SK-N-SH (cell line): ENCODE data around the gene AP2A2. TPM values are rescaled to one million over a fixed set of nuclear protein-coding genes. Genes with fewer than 3 reads are reported as not detected.

Source experiments
- CTCF ChIA-PET: fragments of 300-600, 350-600 bp; formaldehyde crosslinking; extraction: SDS; loops from one replicate; lab custom pipeline; 2021; lab: Yijun Ruan, JAX
- POLR2A ChIA-PET: fragments of 350-600 bp; sonication (Branson Sonifier 250); formaldehyde crosslinking; extraction: SDS; loops from one replicate; lab custom pipeline; 2020; ENCODE audit warnings: antibody characterized with exemption, inconsistent platforms; lab: Yijun Ruan, JAX
- DNase-seq: peaks from one replicate; pipeline ENCODE4 v3.0.0; 2012
- H2AFZ ChIP-seq: fragments of 200-600 bp; sonication (generic); 2 replicates; pipeline ENCODE4 v1.8.1; 2016; ENCODE audit warnings: antibody characterized with exemption, mild to moderate bottlenecking, low read depth
- H3F3A ChIP-seq: fragments of 200-600 bp; sonication (generic); replicated peaks from 2 replicates; pipeline ENCODE3; 2016; ENCODE audit warnings: antibody characterized with exemption, mild to moderate bottlenecking; ENCODE audit not compliant: insufficient read depth
- H3K27ac ChIP-seq, 2 experiments: fragments of 200-500 bp in 1 of 2; fragments of 200-600 bp in 1 of 2; sonication (Bioruptor generic) in 1 of 2; sonication (generic), shearing (Covaris generic) in 1 of 2; 2 replicates each; pipeline versions ENCODE4 v1.5.1 to v1.6.1; 2014 to 2016; ENCODE audit warnings: low read depth in 2 of 2, inconsistent platforms in 1 of 2, low read length in 1 of 2, mild to moderate bottlenecking in 1 of 2, mixed read lengths in 1 of 2
- H3K27me3 ChIP-seq: fragments of 200-600 bp; sonication (generic), shearing (Covaris generic); 2 replicates; pipeline ENCODE4 v1.6.1; 2016; ENCODE audit warnings: mixed run types; ENCODE audit not compliant: insufficient read depth
- H3K36me3 ChIP-seq, 2 experiments: fragments of 200-500 bp in 1 of 2; fragments of 200-600 bp in 1 of 2; sonication (Bioruptor generic) in 1 of 2; sonication (generic) in 1 of 2; replicated peaks in 1 of 2; 2 replicates each; pipeline versions ENCODE3 to v1.5.1; 2014 to 2016; ENCODE audit warnings: low read length in 1 of 2, mild to moderate bottlenecking in 1 of 2; ENCODE audit not compliant: insufficient read depth in 2 of 2, control insufficient read depth in 1 of 2
- H3K4me1 ChIP-seq, 2 experiments: fragments of 200-500 bp in 1 of 2; fragments of 200-600 bp in 1 of 2; sonication (Bioruptor generic) in 1 of 2; sonication (generic), shearing (Covaris generic) in 1 of 2; 2 replicates each; pipeline versions ENCODE4 v1.5.1 to v1.6.1; 2014 to 2016; ENCODE audit warnings: low read depth in 1 of 2, low read length in 1 of 2, mixed run types in 1 of 2; ENCODE audit not compliant: insufficient read depth in 2 of 2, control insufficient read depth in 1 of 2
- H3K4me2 ChIP-seq: fragments of 200-600 bp; sonication (generic), shearing (Covaris generic); 2 replicates; pipeline ENCODE4 v1.6.1; 2017; ENCODE audit warnings: mixed run types
- H3K4me3 ChIP-seq, 2 experiments: fragments of 200-500 bp in 1 of 2; fragments of 200-600 bp in 1 of 2; sonication (Bioruptor generic) in 1 of 2; sonication (generic), shearing (Covaris generic) in 1 of 2; 2 replicates each; pipeline versions ENCODE4 v1.5.1 to v1.8.1; 2014 to 2016; ENCODE audit warnings: low read depth in 2 of 2, inconsistent platforms in 1 of 2, low read length in 1 of 2, mild to moderate bottlenecking in 1 of 2, mixed read lengths in 1 of 2, moderate library complexity in 1 of 2
- H3K79me2 ChIP-seq: fragments of 200-600 bp; sonication (generic); 2 replicates; pipeline ENCODE4 v1.8.1; 2017; ENCODE audit warnings: mild to moderate bottlenecking; ENCODE audit not compliant: insufficient read depth
- H3K9ac ChIP-seq: fragments of 200-600 bp; sonication (generic); 2 replicates; pipeline ENCODE4 v1.6.1; 2017; ENCODE audit warnings: mixed run types
- H3K9me2 ChIP-seq: fragments of 200-600 bp; sonication (generic); 2 replicates; pipeline ENCODE4 v1.6.1; 2017; ENCODE audit warnings: mixed run types
- H3K9me3 ChIP-seq: fragments of 200-600 bp; sonication (generic); 2 replicates; pipeline ENCODE4 v1.6.1; 2017; ENCODE audit warnings: mixed run types, mild to moderate bottlenecking, moderate library complexity
- H4K20me1 ChIP-seq: fragments of 200-600 bp; sonication (generic); 2 replicates; pipeline ENCODE4 v1.6.1; 2017; ENCODE audit warnings: mild to moderate bottlenecking, mixed run types; ENCODE audit not compliant: insufficient read depth
- EZH2phosphoT487 ChIP-seq: fragments of 200-600 bp; sonication (generic); IDR thresholded peaks from 2 replicates; pipeline ENCODE4 v1.6.1; 2017; ENCODE audit warnings: low read depth, mixed run types, mild to moderate bottlenecking, antibody characterized with exemption, moderate library complexity, borderline replicate concordance
- FOSL2 ChIP-seq: IDR thresholded peaks from 2 replicates; pipeline ENCODE4 v1.4.0; 2012; ENCODE audit warnings: low read depth, mild to moderate bottlenecking, moderate library complexity, borderline replicate concordance
- FOXM1 ChIP-seq: IDR thresholded peaks from 2 replicates; pipeline ENCODE4 v1.4.0; 2012; ENCODE audit warnings: low read depth, mild to moderate bottlenecking
- GATA2 ChIP-seq: sonication (generic); formaldehyde crosslinking; IDR thresholded peaks from 2 replicates; pipeline ENCODE4 v1.5.0; 2020; ENCODE audit warnings: mild to moderate bottlenecking, missing genetic modification reagents
- RCOR1 ChIP-seq: fragments of 150-350 bp; IDR thresholded peaks from 2 replicates; pipeline ENCODE4 v1.6.1; 2017; ENCODE audit warnings: antibody characterized with exemption, low read length
- REST ChIP-seq: IDR thresholded peaks from 2 replicates; pipeline ENCODE4 v1.6.1; 2012; ENCODE audit warnings: mild to moderate bottlenecking, low read depth, low read length, moderate library complexity
- RXRA ChIP-seq: IDR thresholded peaks from 2 replicates; pipeline ENCODE4 v1.4.0; 2012; ENCODE audit warnings: low read depth, mild to moderate bottlenecking, borderline replicate concordance
- TCF12 ChIP-seq: IDR thresholded peaks from 2 replicates; pipeline ENCODE4 v1.4.0; 2012
- USF1 ChIP-seq: IDR thresholded peaks from 2 replicates; pipeline ENCODE4 v1.4.0; 2012; ENCODE audit warnings: low read depth, borderline replicate concordance
- WGBS: methylation state at CpG from one replicate; pipeline ENCODE4 v1.1.6; 2017; ENCODE audit warnings: low lambda C conversion rate; 5-methylcytosine and 5-hydroxymethylcytosine counted together
- polyA plus RNA-seq, 3 experiments: library from polyadenylated mRNA; depleted of rRNA; stranded (reverse); fragments of >200 nt; gene quantifications; 2 replicates each; pipeline ENCODE4 v1.2.3, GENCODE V29; 2012
- TF ChIP-seq, protein P1 (sequence below): IDR thresholded peaks from 2 replicates; pipeline ENCODE4 v1.4.0; 2012; ENCODE audit warnings: low read depth

The AP2A2 gene
- polyA plus RNA-seq, 1 of the 3 experiments (the other 2 are of a cell fraction), result 42.7 TPM

DNA sequence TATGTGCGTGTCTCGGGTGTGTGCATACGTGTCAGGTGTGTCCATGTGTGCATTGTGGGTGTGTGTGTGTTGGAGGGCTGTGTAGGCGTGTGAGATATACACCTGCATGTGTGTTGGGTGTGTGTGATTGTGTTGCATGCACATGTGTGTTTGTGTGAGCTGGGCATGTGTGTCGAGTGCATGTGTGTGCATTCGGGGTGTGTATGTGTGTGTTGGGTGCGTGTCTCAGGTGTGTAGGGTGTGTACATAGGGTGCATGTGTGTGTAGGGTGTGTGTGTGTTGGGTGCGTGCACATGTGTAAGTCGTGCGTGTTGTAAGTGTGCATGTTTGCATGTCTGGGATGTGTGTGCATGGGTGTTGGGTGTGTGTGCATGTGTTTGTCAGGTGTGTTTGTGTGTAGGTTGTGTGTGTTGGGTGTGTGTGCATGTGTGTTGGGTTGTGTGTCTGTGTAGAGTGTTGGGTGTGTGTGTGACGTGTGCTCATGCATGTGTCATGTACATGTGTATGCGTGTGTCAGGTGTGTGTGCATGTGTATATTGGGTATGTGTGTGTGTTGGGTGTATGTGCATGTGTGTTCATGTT, 106.7 kb downstream of the AP2A2 start:
- no peak for DNase-seq
- H3K27ac ChIP-seq, result no peak overlapping the region
- H3K9ac ChIP-seq, result no peak overlapping the region
- H3K4me1 ChIP-seq, result no peaks in the 10 kb centered on the region
- no peaks in the 10 kb centered on the region for H3K9me3 ChIP-seq
- H2AFZ ChIP-seq, result no peak overlapping the region
- TF ChIP-seq EZH2phosphoT487 (no peak), TCF12 (no peak), RCOR1 (no peak), GATA2 (CRISPR knock-in tag) (no peak), REST (no peak), FOXM1 (no peak)
- TF ChIP-seq, protein P1, sequence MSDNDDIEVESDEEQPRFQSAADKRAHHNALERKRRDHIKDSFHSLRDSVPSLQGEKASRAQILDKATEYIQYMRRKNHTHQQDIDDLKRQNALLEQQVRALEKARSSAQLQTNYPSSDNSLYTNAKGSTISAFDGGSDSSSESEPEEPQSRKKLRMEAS, result no peak
- no peak overlapping the region for H3K4me2 ChIP-seq
- H3K36me3 ChIP-seq, result no peaks in the 10 kb centered on the region
- no peaks in the 10 kb centered on the region for H3K27me3 ChIP-seq
- no peaks in the 10 kb centered on the region for H3F3A ChIP-seq
- no peak overlapping the region for H3K4me3 ChIP-seq
- WGBS, result 82% methylated on average over 12 of the region's 12 CpGs
- H3K9me2 ChIP-seq, result no peaks in the 10 kb centered on the region
- POLR2A ChIA-PET, result no interaction called here
- CTCF ChIA-PET, result no interaction called here
- H4K20me1 ChIP-seq, result no peaks in the 10 kb centered on the region
- no peaks in the 10 kb centered on the region for H3K79me2 ChIP-seq

DNA sequence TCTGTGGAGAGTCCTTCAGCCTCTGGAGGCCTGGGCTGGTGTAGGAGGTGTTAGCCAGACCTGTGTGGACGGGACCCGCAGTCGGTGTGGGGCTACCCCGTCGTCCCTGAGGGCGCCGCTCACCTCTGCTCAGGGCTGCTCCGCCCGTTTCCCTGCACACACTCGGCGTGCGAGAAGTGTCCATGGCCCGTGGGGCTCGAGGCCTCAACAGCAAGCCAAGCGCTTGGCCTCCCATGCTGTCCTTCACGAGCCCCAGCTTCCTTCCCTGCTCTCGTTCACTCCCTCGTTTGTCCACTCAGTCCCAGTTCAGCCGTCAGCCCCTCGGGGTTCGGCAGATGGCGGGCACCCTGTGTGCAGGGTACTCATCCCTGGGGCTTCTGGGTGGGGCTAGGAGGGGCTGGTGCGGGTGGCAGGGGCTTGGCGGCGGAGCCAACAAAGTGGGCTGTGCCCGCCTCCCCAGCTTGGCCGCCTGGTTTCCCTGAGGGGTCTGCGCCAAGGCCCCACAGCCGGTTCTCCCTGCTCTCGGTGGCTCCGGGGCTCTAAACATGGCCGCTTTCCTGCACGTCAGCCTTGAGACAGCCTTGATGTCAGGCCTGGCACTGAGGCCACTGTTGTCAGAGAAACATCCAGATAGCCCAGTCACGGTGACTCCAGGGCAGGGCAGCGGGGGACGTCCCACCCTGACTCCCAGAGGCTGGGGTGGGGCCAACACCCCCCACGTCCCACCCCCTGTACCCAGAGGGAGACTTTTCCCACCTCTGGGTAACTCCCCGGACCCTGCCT, 107.5 kb downstream of the AP2A2 start:
- ChIA-PET POLR2A (no interaction called here), CTCF (interaction anchor here (0.9 kb wide), 1 partner anchor 17 kb away, joined by 5 read pairs; no protein-coding TSS in a partner anchor)
- Histone ChIP-seq H3K27ac (no peak overlapping the region), H3K4me1 (no peaks in the 10 kb centered on the region), H3K9ac (no peak overlapping the region), H2AFZ (no peak overlapping the region), H3K79me2 (no peaks in the 10 kb centered on the region), H3F3A (no peaks in the 10 kb centered on the region), H3K9me3 (no peaks in the 10 kb centered on the region), H3K4me3 (no peak overlapping the region), H4K20me1 (no peaks in the 10 kb centered on the region), H3K9me2 (no peaks in the 10 kb centered on the region), H3K36me3 (no peaks in the 10 kb centered on the region), H3K27me3 (no peaks in the 10 kb centered on the region), H3K4me2 (no peak overlapping the region)
- DNase-seq, result no peak
- 82% methylated on average over 25 of the region's 38 CpGs for WGBS
- no peak for TF ChIP-seq RXRA
- TF ChIP-seq FOSL2, result no peak
- TF ChIP-seq RCOR1, result no peak
- TF ChIP-seq REST, result no peak
- TF ChIP-seq USF1, result no peak
